Gastrocnemius medialis (tissue), 4 donors: ENCODE results near the gene THEM5. TPM values are rescaled to one million over a fixed set of nuclear protein-coding genes. Genes with fewer than 3 reads are reported as not detected.

Experiments
- ATAC-seq, 2 donors: fragments of 150-250 bp; one replicate each; pipeline ENCODE4 v1.9.1; 2016
- DNase-seq, 2 donors: peaks; one replicate each; pipeline ENCODE4 v3.0.0-alpha.2; 2019
- H3K27ac ChIP-seq, 4 donors: fragments of 200-600 bp; sonication (generic); 1 replicate in 1 of 4; 2 replicates in 3 of 4; pipeline ENCODE4 v1.5.1; 2016 to 2018; ENCODE audit warnings: mild to moderate bottlenecking in 2 of 4, moderate library complexity in 1 of 4
- H3K27me3 ChIP-seq, 3 donors: fragments of 200-600 bp; sonication (generic) in 2 of 3; 1 replicate in 1 of 3; 2 replicates in 2 of 3; pipeline versions ENCODE4 v1.5.1 to v1.6.0; 2016 to 2019; ENCODE audit warnings: mild to moderate bottlenecking in 1 of 3, moderate library complexity in 1 of 3
- H3K36me3 ChIP-seq, 2 donors: fragments of 200-600 bp; sonication (generic) in 1 of 2; one replicate each; pipeline ENCODE4 v1.5.1; 2017 to 2018
- H3K4me1 ChIP-seq, 2 donors: fragments of 200-600 bp; sonication (generic) in 1 of 2; one replicate each; pipeline ENCODE4 v1.5.1; 2016 to 2017; ENCODE audit warnings: mild to moderate bottlenecking in 2 of 2
- H3K4me3 ChIP-seq, 4 donors: fragments of 200-600 bp; sonication (generic) in 3 of 4; 1 replicate in 1 of 4; 2 replicates in 3 of 4; pipeline ENCODE4 v1.5.1; 2016 to 2019; ENCODE audit warnings: mild to moderate bottlenecking in 2 of 4
- H3K9me3 ChIP-seq, 3 donors: fragments of 200-600 bp; sonication (generic) in 2 of 3; 1 replicate in 1 of 3; 2 replicates in 2 of 3; pipeline ENCODE4 v1.5.1; 2016 to 2019
- CTCF ChIP-seq, 5 experiments: fragments of 450-650 bp in 3 of 5; fragments of 200-600 bp in 2 of 5; sonication (generic) in 2 of 5; IDR thresholded peaks in 4 of 5; conservative IDR thresholded peaks in 1 of 5; 1 replicate in 4 of 5; 2 replicates in 1 of 5; pipeline ENCODE4 v1.5.1; 2016 to 2019; ENCODE audit warnings: antibody characterized with exemption in 5 of 5, mild to moderate bottlenecking in 3 of 5, moderate library complexity in 3 of 5
- POLR2A ChIP-seq, 2 donors: fragments of 450-650 bp; IDR thresholded peaks; one replicate each; pipeline ENCODE4 v1.6.1; 2017; ENCODE audit warnings: antibody characterized with exemption in 2 of 2, mild to moderate bottlenecking in 2 of 2, moderate library complexity in 2 of 2
- in situ Hi-C, 4 donors: fragments of 200-750 bp; cut with MboI; loops; one replicate each; pipeline versions ENCODE4 v1.15.0 to v1.8.0; 2017; ENCODE audit warnings: low sequenced_read_pairs in 4 of 4
- intact Hi-C: fragments of 100-400 bp; cut with DNase I; formaldehyde crosslinking; loops from one replicate; pipeline ENCODE4 v1.15.1; 2023; ENCODE audit warnings: low total_unique reads
- total RNA-seq, 4 donors: library from RNA; depleted of rRNA; stranded (reverse); fragments of >200 nt; gene quantifications; one replicate each; pipeline versions ENCODE4 v1.1.0 to v1.2.3, GENCODE V29; 2016

Gene THEM5
- total RNA-seq, 4 donors from 2014 or later: not detected

DNA sequence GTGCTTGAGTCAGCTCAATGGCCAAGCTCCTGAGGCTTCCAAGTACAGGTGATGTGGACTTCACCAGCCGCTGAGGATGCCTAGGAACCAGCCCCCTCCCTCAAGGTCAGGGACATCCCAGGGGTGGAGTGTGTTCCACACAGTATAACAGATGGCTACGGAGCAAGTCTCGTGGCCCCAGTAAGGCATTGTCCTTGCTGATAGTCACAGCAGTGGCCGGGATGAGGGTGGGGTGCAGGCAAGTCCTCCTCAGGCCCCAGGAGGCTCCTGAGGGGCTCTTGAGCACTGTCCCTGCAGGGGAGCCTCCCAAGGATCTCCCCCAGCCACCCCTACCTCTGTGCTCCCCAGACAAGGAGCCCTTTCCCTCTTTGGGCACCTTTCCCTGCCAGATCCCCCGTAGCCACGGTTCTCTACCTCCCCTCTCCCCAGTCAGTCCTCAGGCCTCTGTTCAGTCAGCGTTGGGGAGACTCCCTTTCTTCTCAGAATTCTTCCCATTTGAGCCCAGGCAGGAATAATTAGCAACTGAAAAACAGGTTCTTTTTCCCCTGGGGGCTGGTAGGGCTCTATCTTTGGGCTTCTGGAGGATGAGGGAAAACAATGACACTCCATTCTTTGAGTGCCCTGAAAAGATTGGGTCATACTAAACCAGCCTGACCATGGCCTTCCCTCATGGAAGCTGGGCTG lies 7.1 kb upstream of the THEM5 start:
- intact Hi-C loops: no loop called here

DNA sequence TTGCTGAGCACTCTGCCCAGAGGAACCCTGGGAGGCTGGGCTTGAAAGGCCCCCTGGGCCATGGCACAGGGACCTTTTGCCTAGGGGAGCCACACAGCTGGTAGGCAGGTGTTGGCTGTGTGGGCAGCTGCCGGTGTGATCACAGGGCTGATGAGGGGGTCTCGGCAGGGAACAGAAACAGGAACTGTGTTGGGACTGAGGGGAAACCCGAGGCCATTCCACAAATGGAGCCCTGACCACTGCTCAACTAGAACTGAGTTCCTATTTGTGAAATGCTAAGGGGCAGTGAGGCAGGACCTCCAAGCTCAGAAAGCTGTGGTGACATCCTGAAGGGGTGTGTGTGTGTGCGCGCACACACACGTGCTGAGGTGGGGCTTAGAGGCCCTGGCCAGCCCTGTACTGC lies 6.4 kb upstream of the THEM5 start:
- no peak for DNase-seq
- Histone ChIP-seq H3K9me3 (no peaks in the 10 kb centered on the region), H3K4me1 (no peaks in the 10 kb centered on the region), H3K36me3 (no peaks in the 10 kb centered on the region), H3K27me3 (no peaks in the 10 kb centered on the region), H3K27ac (no peak overlapping the region), H3K4me3 (no peak overlapping the region)
- intact Hi-C loops (no loop called here), in situ Hi-C loops (no loop called here)
- TF ChIP-seq CTCF (IDR thresholded peaks at IDR 0.05 in 4 of 5, conservative IDR thresholded peaks at IDR 0.05 in 1 of 5) (no peak), POLR2A (IDR thresholded peaks at IDR 0.05) (no peak)
- ATAC-seq: no peak

More for the DNA sequence above, 7.1 kb upstream of the THEM5 start:
- ATAC-seq: no peak
- Histone ChIP-seq H3K27me3 (no peaks in the 10 kb centered on the region), H3K4me1 (no peaks in the 10 kb centered on the region), H3K9me3 (no peaks in the 10 kb centered on the region), H3K36me3 (no peaks in the 10 kb centered on the region), H3K27ac (no peak overlapping the region), H3K4me3 (no peak overlapping the region)
- no peak for DNase-seq
- in situ Hi-C loops: no loop called here
- TF ChIP-seq CTCF (IDR thresholded peaks at IDR 0.05 in 4 of 5, conservative IDR thresholded peaks at IDR 0.05 in 1 of 5) (no peak), POLR2A (IDR thresholded peaks at IDR 0.05) (no peak)

DNA sequence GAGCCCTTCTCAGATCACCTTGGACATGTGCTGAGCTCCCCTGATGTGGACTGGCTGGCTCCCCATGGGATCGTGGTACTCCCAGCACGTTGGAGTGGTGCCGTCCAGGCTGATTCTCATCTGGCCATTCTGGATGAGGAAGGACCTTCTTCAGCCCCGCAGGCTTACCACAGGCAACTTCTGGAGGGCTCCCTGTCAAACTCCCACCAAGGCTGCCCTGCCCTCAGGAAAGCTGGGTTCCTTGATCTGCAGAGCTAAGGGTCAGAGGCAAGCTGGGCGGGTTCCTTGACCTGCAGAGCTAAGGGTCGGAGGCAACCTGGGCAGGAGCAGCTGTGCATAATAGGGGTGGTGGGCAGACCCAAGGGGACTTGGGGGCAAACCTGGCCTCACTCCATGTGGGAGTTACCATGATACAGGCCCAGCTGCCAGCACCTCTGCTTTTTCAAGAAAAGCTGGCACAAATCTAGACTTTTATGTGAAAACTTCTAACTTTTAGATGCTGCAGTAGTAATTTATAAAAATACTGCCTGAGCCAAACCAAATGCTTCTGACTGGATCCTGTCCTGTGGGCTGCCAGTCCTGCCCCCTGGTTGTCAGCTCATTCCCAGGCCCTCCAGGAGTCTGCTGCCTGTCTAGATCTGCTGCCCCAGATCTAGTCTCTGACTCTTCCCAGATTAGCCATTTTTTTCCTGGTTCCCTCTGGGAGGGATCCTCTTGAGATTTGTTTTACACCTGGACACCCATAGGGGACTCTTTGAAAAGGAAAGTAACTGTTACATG lies 5.6 kb upstream of the THEM5 start:
- H3K4me1 ChIP-seq: no peaks in the 10 kb centered on the region
- DNase-seq: no peak
- H3K27ac ChIP-seq: no peak overlapping the region
- H3K9me3 ChIP-seq: no peaks in the 10 kb centered on the region
- no peak for ATAC-seq
- in situ Hi-C loops (no loop called here), intact Hi-C loops (no loop called here)
- no peaks in the 10 kb centered on the region for H3K36me3 ChIP-seq
- H3K4me3 ChIP-seq: no peak overlapping the region
- TF ChIP-seq POLR2A (IDR thresholded peaks at IDR 0.05): no peak
- TF ChIP-seq CTCF (IDR thresholded peaks at IDR 0.05 in 4 of 5, conservative IDR thresholded peaks at IDR 0.05 in 1 of 5): no peak
- H3K27me3 ChIP-seq: no peaks in the 10 kb centered on the region

DNA sequence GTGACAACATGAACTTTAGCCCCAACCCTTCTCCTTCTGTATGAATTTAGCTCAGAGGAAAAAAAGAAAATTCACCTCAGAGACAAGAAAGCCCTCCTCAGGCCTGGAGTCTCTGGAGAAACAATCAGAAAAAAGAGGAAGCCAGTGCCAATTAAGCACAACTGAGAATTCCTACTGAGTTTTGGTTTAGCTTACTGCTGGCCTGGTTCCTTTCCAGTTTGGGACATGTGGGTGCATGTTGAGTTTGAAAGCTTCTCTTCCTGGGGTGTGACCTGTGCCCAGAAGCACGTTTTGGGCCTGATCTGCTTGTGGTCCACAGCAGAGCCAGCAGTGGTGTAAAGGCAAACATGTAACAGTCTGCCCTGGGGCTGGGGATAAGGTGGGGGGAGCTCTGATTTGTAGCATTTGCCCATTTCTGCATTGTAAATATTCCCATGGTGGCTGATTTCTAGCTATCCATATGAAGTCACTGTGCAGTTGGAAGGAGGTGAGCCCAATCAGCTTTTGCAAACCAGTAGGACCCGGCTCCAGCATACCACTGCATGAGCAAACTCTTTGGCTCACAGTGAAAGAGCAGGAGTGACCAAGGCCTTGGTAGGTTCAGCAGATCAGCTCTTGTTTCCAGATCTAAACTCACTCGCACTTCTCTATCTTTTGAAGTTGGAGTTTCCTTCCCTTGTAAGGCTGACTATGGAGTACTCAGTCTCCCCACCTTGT lies 4.7 kb upstream of the THEM5 start:
- ATAC-seq: no peak
- Histone ChIP-seq H3K27ac (no peak overlapping the region), H3K4me1 (no peaks in the 10 kb centered on the region), H3K4me3 (no peak overlapping the region), H3K27me3 (no peaks in the 10 kb centered on the region), H3K9me3 (no peaks in the 10 kb centered on the region), H3K36me3 (no peaks in the 10 kb centered on the region)
- intact Hi-C loops (no loop called here), in situ Hi-C loops (no loop called here)
- no peak for TF ChIP-seq CTCF (IDR thresholded peaks at IDR 0.05 in 4 of 5, conservative IDR thresholded peaks at IDR 0.05 in 1 of 5)
- TF ChIP-seq POLR2A (IDR thresholded peaks at IDR 0.05): no peak
- no peak for DNase-seq
